GM12878 (cell line): ENCODE measurements around the gene NOS1AP. TPM values are rescaled to one million over a fixed set of nuclear protein-coding genes. Genes with fewer than 3 reads are reported as not detected.

Experiments
- ATAC-seq: fragments of 200-7000 bp; cut with Tn5 transposase; 3 replicates; pipeline ENCODE4 v1.9.1; 2020; ENCODE audit warnings: mild to moderate bottlenecking, moderate library complexity
- BruUV-seq: library from RNA; stranded (reverse); fragments of 400-500 nt; replicated peaks from 2 replicates; lab custom pipeline; 2021; lab: Mats Ljungman, UMichigan
- CTCF ChIA-PET: fragments of 300-600 bp; sonication (Branson Sonifier 250); formaldehyde crosslinking; extraction: SDS; loops from one replicate; lab custom pipeline; 2021; ENCODE audit warnings: inconsistent platforms; lab: Yijun Ruan, JAX
- POLR2A ChIA-PET: fragments of 350-600 bp; formaldehyde crosslinking; extraction: SDS; loops from one replicate; lab custom pipeline; 2021; ENCODE audit warnings: inconsistent platforms; lab: Charles Lee
- RAD21 ChIA-PET: fragments of 300-600 bp; sonication (Branson Sonifier 250); formaldehyde crosslinking; loops from one replicate; lab custom pipeline; 2023; ENCODE audit warnings: antibody characterized with exemption; ENCODE audit not compliant: unreplicated experiment; lab: Charles Lee
- SMC1A ChIA-PET: fragments of 300-600 bp; sonication (Branson Sonifier 250); formaldehyde crosslinking; loops from one replicate; lab custom pipeline; 2023; ENCODE audit not compliant: unreplicated experiment, uncharacterized antibody; lab: Charles Lee
- DNase-seq: peaks from one replicate; pipeline ENCODE4 v3.0.0-alpha.2; 2011; ENCODE audit warnings: low read depth, low spot score
- FAIRE-seq: peaks from 3 replicates; lab custom pipeline; 2011; peaks lifted over from hg19 to GRCh38; lab: Jason Lieb, UNC
- H2AFZ ChIP-seq: 2 replicates; pipeline ENCODE4 v1.6.0; 2011; ENCODE audit warnings: low read depth, low read length, control low read depth; ENCODE audit not compliant: control insufficient read depth
- H3K27ac ChIP-seq: 2 replicates; pipeline ENCODE4 v1.5.1; 2011; ENCODE audit warnings: control low read depth; ENCODE audit not compliant: control insufficient read depth, insufficient read depth
- H3K27me3 ChIP-seq, 2 experiments: replicated peaks in 1 of 2; 2 replicates each; pipeline versions ENCODE4 v1.6.0 to v1.6.1; 2011; ENCODE audit warnings: low read length in 1 of 2; ENCODE audit not compliant: control insufficient read depth in 2 of 2, insufficient read depth in 2 of 2
- H3K36me3 ChIP-seq, 2 experiments: 2 replicates each; pipeline ENCODE4 v1.5.1; 2011; ENCODE audit warnings: low read length in 1 of 2; ENCODE audit not compliant: control insufficient read depth in 2 of 2, insufficient read depth in 2 of 2
- H3K4me1 ChIP-seq: 2 replicates; pipeline ENCODE4 v1.6.1; 2011; ENCODE audit warnings: mild to moderate bottlenecking, low read length, moderate library complexity, mixed read lengths; ENCODE audit not compliant: control insufficient read depth, insufficient read depth
- H3K4me2 ChIP-seq: 2 replicates; pipeline ENCODE4 v1.6.0; 2011; ENCODE audit warnings: control low read depth; ENCODE audit not compliant: control insufficient read depth, insufficient read depth
- H3K4me3 ChIP-seq: fragments of 200-600 bp; sonication (generic); 2 replicates; pipeline ENCODE4 v1.5.1; 2016
- H3K79me2 ChIP-seq: 2 replicates; pipeline ENCODE4 v1.6.0; 2011; ENCODE audit warnings: low read length; ENCODE audit not compliant: control insufficient read depth, insufficient read depth
- H3K9ac ChIP-seq: 2 replicates; pipeline ENCODE4 v1.8.0; 2011; ENCODE audit warnings: low read length, control low read depth, mixed read lengths; ENCODE audit not compliant: control insufficient read depth, insufficient read depth
- H3K9me3 ChIP-seq: replicated peaks from 3 replicates; pipeline ENCODE4 v1.5.1; 2011; ENCODE audit warnings: mild to moderate bottlenecking, low read length; ENCODE audit not compliant: control insufficient read depth, insufficient read depth
- H4K20me1 ChIP-seq: 2 replicates; pipeline ENCODE4 v1.6.0; 2011; ENCODE audit not compliant: control insufficient read depth, insufficient read depth
- ASH2L ChIP-seq: fragments of 300-600, 200-600 bp; sonication (generic); IDR thresholded peaks from 2 replicates; pipeline ENCODE4 v1.6.1; 2017; ENCODE audit warnings: low read depth, mild to moderate bottlenecking, borderline replicate concordance
- CREB1 ChIP-seq: IDR thresholded peaks from 2 replicates; pipeline ENCODE4 v1.6.1; 2012; ENCODE audit warnings: low read depth, mild to moderate bottlenecking, inconsistent platforms
- CREM ChIP-seq: IDR thresholded peaks from 2 replicates; pipeline ENCODE4 v1.6.1; 2014; ENCODE audit warnings: antibody characterized with exemption, low read depth
- MEF2A ChIP-seq: IDR thresholded peaks from 2 replicates; pipeline ENCODE4 v1.6.1; 2011; ENCODE audit warnings: low read depth, mild to moderate bottlenecking, low read length, moderate library complexity; ENCODE audit not compliant: insufficient read depth
- NBN ChIP-seq: fragments of 450-650 bp; IDR thresholded peaks from 2 replicates; pipeline ENCODE4 v1.6.1; 2016
- POLR2AphosphoS5 ChIP-seq: IDR thresholded peaks from 2 replicates; pipeline ENCODE4 v1.6.1; 2011; ENCODE audit warnings: mild to moderate bottlenecking, low read length, inconsistent platforms
- RAD51 ChIP-seq: fragments of 450-650 bp; IDR thresholded peaks from 2 replicates; pipeline ENCODE4 v1.6.1; 2016; ENCODE audit warnings: moderate library complexity, mild to moderate bottlenecking, inconsistent platforms
- RCOR1 ChIP-seq: conservative IDR thresholded peaks from 2 replicates; pipeline ENCODE4 v1.6.1; 2012; ENCODE audit warnings: low read depth, low read length, improper control_type of control experiment
- ZZZ3 ChIP-seq: IDR thresholded peaks from 2 replicates; pipeline ENCODE4 v1.6.1; 2011; ENCODE audit warnings: low read depth; ENCODE audit not compliant: control insufficient read depth, insufficient read length
- WGBS: methylation state at CpG from one replicate; pipeline ENCODE4 v1.1.6; 2016; ENCODE audit warnings: low lambda C conversion rate; ENCODE audit not compliant: insufficient replicate concordance, insufficient coverage; ENCODE audit errors: missing lambda C conversion rate; 5-methylcytosine and 5-hydroxymethylcytosine counted together
- in situ Hi-C: fragments of 300-500 bp; cut with MboI; formaldehyde crosslinking; loops from 9 replicates; pipeline ENCODE4 v1.14.3; 2018; ENCODE audit warnings: mixed read lengths
- intact Hi-C: fragments of 100-400 bp; cut with micrococcal nuclease; formaldehyde crosslinking; loops from one replicate; pipeline ENCODE4 v1.14.2; 2022; ENCODE audit not compliant: unreplicated experiment
- polyA plus RNA-seq, 11 experiments: library from polyadenylated mRNA; depleted of rRNA in 4 of 11; unstranded in 6 of 11; stranded (reverse) in 5 of 11; fragments of >200 nt; fragmentation: Nextera tagmentation in 4 of 11; fragmentation: Illumina TruSeq in 1 of 11; extraction: Ambion mirVana in 4 of 11; extraction: Trizol in 1 of 11; gene quantifications; 1 replicate in 1 of 11; 2 replicates in 10 of 11; pipeline versions ENCODE4 v1.2.1 to v1.2.3, GENCODE V29; 2011 to 2016; ENCODE audit warnings: inconsistent platforms in 2 of 11, missing spikeins in 2 of 11, low read depth in 1 of 11
- total RNA-seq, 4 experiments: library from RNA; depleted of rRNA in 3 of 4; stranded (reverse); fragments of >200 nt in 3 of 4; fragmentation: Illumina TruSeq in 1 of 4; extraction: Trizol in 1 of 4; gene quantifications; 2 replicates each; pipeline versions ENCODE4 v1.2.1 to v1.2.3, GENCODE V29; 2013 to 2021
- TF ChIP-seq, protein P1 (sequence below): fragments of 150-350 bp; IDR thresholded peaks from 2 replicates; pipeline ENCODE4 v1.6.1; 2014; ENCODE audit warnings: mild to moderate bottlenecking, low read depth, low read length

The NOS1AP gene
- total and polyA plus RNA-seq, 10 of the 15 experiments (the other 5 are each of a cell fraction or from before 2014, with no cell fraction given): 0.03 to 0.15 TPM; not detected in 8

GRCh38 chr1:162093095-162093494 is 23.6 kb downstream of the NOS1AP start:
- H3K79me2 ChIP-seq: no peaks in the 10 kb centered on the region
- H4K20me1 ChIP-seq: no peaks in the 10 kb centered on the region
- FAIRE-seq: no peak
- ATAC-seq: no peak
- in situ Hi-C loops: no loop called here
- POLR2A ChIA-PET: no interaction called here
- TF ChIP-seq CREB1 (no peak), NBN (no peak), ZZZ3 (no peak), MEF2A (no peak), CREM (no peak), RCOR1 (no peak), RAD51 (no peak), ASH2L (no peak), POLR2AphosphoS5 (no peak)
- TF ChIP-seq, protein P1, sequence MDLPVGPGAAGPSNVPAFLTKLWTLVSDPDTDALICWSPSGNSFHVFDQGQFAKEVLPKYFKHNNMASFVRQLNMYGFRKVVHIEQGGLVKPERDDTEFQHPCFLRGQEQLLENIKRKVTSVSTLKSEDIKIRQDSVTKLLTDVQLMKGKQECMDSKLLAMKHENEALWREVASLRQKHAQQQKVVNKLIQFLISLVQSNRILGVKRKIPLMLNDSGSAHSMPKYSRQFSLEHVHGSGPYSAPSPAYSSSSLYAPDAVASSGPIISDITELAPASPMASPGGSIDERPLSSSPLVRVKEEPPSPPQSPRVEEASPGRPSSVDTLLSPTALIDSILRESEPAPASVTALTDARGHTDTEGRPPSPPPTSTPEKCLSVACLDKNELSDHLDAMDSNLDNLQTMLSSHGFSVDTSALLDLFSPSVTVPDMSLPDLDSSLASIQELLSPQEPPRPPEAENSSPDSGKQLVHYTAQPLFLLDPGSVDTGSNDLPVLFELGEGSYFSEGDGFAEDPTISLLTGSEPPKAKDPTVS: no peak
- no peak overlapping the region for H3K27ac ChIP-seq
- intact Hi-C loops: no loop called here
- no peak for DNase-seq
- H3K9me3 ChIP-seq: no peaks in the 10 kb centered on the region
- SMC1A ChIA-PET: interaction anchor here (0.5 kb wide), 1 partner anchor 331 kb away, joined by 3 read pairs; no protein-coding TSS in a partner anchor
- H3K4me2 ChIP-seq: no peak overlapping the region
- H2AFZ ChIP-seq: no peak overlapping the region
- 0% methylated on average over 1 of the region's 1 CpG for WGBS
- no peaks in the 10 kb centered on the region for H3K4me1 ChIP-seq
- H3K36me3 ChIP-seq: no peaks in the 10 kb centered on the region
- no peak overlapping the region for H3K4me3 ChIP-seq
- CTCF ChIA-PET: no interaction called here
- RAD21 ChIA-PET: no interaction called here
- no peak overlapping the region for H3K9ac ChIP-seq
- no TSS peak for BruUV-seq
- H3K27me3 ChIP-seq: peaks cover 0 to 2% of the 10 kb centered on the region in 2 experiments; a peak in 1 of 4 replicates
